ENCODE measurements around the gene GALNT14. TPM values are rescaled to one million over a fixed set of nuclear protein-coding genes. Genes with fewer than 3 reads are reported as not detected.

Gene GALNT14
- total RNA-seq, 2 donors from 2014 or later, result 0.31 TPM; not detected in 1

DNA sequence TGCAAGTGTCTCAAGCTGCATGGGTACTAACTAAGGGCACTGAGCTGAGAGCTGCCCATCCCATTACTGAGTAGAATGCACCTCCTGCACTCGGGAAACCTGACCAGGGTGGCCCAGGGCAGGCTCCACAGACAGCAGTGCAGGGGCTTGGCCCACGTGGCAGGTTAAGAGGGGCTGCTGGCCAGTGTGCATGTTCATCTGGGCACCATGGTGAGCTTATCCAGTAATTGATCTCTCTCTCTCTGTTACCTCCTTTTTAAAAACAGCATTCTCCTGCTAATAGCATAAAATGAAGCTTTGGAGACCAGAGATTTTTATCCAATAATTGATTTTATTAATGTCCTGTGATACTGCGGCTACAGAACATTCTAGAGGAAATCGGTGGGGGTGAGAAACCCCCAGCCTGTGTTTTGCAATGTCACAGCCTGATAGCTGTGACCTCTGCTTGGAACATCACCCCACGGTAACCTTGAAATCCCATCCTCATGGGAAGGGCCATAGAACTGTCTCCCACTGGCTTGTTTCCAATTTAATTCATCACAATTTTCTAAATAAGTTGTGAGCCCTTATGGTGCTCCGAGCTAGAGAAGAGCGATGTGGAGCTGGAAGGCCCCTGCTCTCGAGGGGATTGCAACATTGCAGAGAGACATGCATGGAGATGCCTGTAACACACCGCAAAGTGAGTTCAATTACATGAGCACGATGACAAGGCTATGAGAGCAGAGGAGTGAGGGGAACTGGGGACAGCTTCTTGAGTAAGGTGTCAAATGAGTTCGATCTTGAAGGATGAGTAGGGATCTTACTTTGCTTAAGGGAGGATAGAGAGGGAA lies 143.8 kb downstream of the GALNT14 start:
- no peak for ATAC-seq
- DNase-seq, result no peak
- intact Hi-C loops (cut with DNase I, micrococcal nuclease), result no loop called here

DNA sequence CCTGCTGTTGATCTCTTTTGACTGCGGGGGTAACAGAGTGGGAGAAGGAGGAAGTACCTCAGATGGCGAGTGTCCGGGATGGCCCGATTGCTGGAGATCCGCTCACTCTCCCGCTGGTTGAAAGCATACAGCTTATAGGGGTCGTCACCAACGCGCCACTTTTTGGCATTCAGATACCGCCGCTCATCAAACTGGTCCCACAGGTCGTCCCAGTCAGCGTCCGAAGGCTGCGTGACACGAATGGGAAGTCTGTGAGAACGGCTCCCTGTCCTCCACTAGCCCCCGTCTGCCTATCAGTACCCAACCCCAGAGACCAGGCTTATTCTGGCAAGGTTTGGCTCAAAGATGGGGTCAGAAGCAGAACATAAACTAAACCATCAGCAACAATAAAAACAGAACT lies 145.5 kb downstream of the GALNT14 start:
- DNase-seq, result no peak
- no peak for ATAC-seq
- intact Hi-C loops (cut with DNase I, micrococcal nuclease), result no loop called here

DNA sequence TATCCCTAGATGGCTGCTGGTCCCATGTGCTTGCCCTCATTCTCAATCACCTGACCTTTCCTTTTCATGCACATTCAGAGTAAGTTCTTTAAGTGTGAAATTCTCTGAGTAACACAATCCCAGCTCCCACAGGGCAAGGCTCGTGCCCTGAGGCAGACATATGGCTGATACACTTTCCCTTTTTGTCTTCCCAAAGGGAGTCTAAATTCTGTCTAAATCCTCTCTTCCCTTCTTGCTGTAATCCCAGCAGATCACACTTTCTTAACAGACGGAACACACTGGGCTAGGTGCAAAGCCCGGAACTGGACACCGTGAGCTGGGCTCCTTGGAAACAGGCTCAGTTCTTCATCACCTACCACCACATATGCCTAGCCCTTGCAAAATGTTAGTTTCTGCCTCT lies 147.6 kb downstream of the GALNT14 start:
- ATAC-seq (no peak), DNase-seq (no peak)
- intact Hi-C loops (cut with DNase I, micrococcal nuclease), result no loop called here

GRCh38 chr2:30990176-30990575 lies 148.1 kb downstream of the GALNT14 start:
- DNase-seq, result no peak
- intact Hi-C loops (cut with DNase I, micrococcal nuclease), result no loop called here
- ATAC-seq, result no peak

- ATAC-seq (no peak), DNase-seq (no peak)
- intact Hi-C loops (cut with DNase I, micrococcal nuclease), result no loop called here
Measured at GRCh38 chr2:30989746-30990145, 148.5 kb downstream of the GALNT14 start.

- no peak for DNase-seq
- intact Hi-C loops (cut with DNase I, micrococcal nuclease), result no loop called here
- ATAC-seq, result no peak
Measured at GRCh38 chr2:30987566-30987965, 150.7 kb downstream of the GALNT14 start.

DNA sequence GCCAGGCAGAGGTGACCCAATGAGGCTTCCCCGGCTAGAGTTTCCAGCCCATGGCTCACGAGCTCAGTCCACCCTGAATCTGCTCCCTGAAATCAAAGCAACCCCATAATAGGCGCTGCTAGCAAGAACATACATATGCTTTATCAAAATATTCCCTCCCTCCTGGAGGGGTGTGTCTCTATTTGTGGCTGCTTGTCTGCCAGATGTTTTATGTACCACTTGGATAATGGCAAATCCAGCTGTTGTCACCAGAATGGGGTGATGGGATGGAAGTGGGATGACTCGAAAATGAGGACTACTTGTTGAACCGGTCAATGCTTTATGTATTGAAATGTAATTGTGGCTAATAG lies 152.0 kb downstream of the GALNT14 start:
- intact Hi-C loops (cut with DNase I, micrococcal nuclease), result no loop called here
- DNase-seq, result no peak
- no peak for ATAC-seq

- intact Hi-C loops (cut with DNase I, micrococcal nuclease), result no loop called here
- no peak for DNase-seq
- ATAC-seq, result no peak
Measured at GRCh38 chr2:30985493-30986230, 152.6 kb downstream of the GALNT14 start.

DNA sequence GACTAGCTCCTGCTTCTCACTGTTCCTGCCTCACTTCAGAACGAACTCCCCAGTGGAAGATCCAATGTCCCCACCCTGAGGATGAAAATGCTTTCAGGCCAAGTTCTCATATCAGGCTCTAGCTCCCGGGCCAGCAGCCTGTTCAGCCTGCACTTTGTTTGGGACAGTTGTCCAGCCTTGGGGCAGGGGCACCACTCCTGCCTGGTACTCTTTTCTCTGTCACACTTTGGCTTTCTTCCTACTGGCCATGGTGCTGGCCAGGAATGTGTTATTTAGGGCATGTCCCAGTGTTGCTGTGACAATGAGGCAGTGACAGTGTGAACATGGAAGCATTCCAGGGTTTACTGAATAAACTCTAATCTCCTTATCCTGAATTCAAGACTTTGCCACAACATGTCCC lies 154.1 kb downstream of the GALNT14 start:
- no peak for DNase-seq
- intact Hi-C loops (cut with DNase I, micrococcal nuclease), result no loop called here
- no peak for ATAC-seq

GRCh38 chr2:30981510-30981909 lies 156.7 kb downstream of the GALNT14 start:
- intact Hi-C loops (cut with DNase I, micrococcal nuclease), result no loop called here
- ATAC-seq, result no peak
- DNase-seq, result no peak

DNA sequence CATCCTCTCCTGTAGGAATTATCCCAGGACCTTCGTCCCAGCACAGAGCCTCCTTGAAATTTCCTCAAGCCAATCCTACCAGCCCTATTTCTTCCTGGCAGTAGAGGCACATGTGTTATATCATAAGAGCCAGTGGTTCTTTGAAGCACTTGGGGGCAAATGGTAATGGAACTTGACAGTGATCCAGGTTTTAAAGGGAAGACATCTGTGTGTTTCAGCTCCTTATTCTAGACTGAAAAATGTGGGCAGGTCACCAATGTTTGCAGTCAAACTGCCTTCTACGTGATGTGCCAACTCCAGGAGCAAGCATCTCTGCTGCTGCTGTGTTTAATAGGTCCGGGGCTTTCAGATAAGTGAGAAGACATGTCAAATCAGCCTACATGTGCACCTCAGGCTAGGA lies 157.1 kb downstream of the GALNT14 start:
- intact Hi-C loops (cut with DNase I, micrococcal nuclease), result no loop called here
- DNase-seq, result no peak
- ATAC-seq, result no peak

- intact Hi-C loops (cut with DNase I, micrococcal nuclease), result no loop called here
- ATAC-seq (no peak), DNase-seq (no peak)
Measured at GRCh38 chr2:30979822-30980245, 158.4 kb downstream of the GALNT14 start.

- DNase-seq (no peak), ATAC-seq (no peak)
- intact Hi-C loops (cut with DNase I, micrococcal nuclease), result no loop called here
Measured at GRCh38 chr2:30978854-30979253, 159.4 kb downstream of the GALNT14 start.

- ATAC-seq (no peak), DNase-seq (no peak)
- intact Hi-C loops (cut with DNase I, micrococcal nuclease), result no loop called here
Measured at GRCh38 chr2:30978044-30978443, 160.2 kb downstream of the GALNT14 start.

GRCh38 chr2:30975156-30975555 lies 163.1 kb downstream of the GALNT14 start:
- intact Hi-C loops (cut with DNase I, micrococcal nuclease), result no loop called here
- ATAC-seq (no peak), DNase-seq (no peak)

- intact Hi-C loops (cut with DNase I, micrococcal nuclease), result no loop called here
- DNase-seq, result no peak
- ATAC-seq, result no peak
Measured at GRCh38 chr2:30974554-30974953, 163.7 kb downstream of the GALNT14 start.

DNA sequence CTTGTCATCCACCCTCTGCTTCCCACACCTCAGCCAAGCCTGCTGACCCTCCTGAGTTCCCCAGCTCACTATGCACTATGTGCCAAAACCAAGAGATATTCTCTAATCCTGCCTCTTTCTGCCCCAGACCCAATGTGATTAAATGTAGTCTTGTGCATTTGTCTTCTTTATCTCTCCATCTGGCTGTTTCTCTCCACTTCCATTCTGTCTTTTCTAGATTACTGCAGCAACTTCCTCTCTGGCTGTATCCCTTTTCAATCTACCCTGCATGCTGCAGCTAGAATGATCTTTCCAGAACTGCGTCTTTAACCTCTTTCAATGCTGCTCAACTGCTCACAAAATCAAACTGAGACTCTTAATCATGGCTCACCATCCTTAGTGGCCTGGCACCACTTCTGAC lies 164.1 kb downstream of the GALNT14 start:
- intact Hi-C loops (cut with DNase I, micrococcal nuclease), result no loop called here
- ATAC-seq, result no peak
- no peak for DNase-seq

- ATAC-seq (no peak), DNase-seq (no peak)
- intact Hi-C loops (cut with DNase I, micrococcal nuclease), result no loop called here
Measured at GRCh38 chr2:30971231-30972025, 166.8 kb downstream of the GALNT14 start.

- no peak for DNase-seq
- ATAC-seq, result no peak
- intact Hi-C loops (cut with DNase I, micrococcal nuclease), result no loop called here
Measured at GRCh38 chr2:30968660-30969397, 169.4 kb downstream of the GALNT14 start.

All from left colon (tissue), 2 donors.